Endothelial cell of umbilical vein (primary cell): ENCODE measurements around the gene PGAM2. TPM values are rescaled to one million over a fixed set of nuclear protein-coding genes. Genes with fewer than 3 reads are reported as not detected.

Experiments
- BruUV-seq: library from RNA; stranded (reverse); fragments of 400-500 nt; replicated peaks from 2 replicates; lab custom pipeline; 2021; lab: Mats Ljungman, UMichigan
- CTCF ChIA-PET: fragments of 300-600, 350-600 bp; sonication (Branson Sonifier 250); formaldehyde crosslinking; loops from one replicate; lab custom pipeline; 2021; ENCODE audit warnings: antibody characterized with exemption, inconsistent platforms; lab: Charles Lee
- POLR2A ChIA-PET: fragments of 300-600, 350-600 bp; sonication (Branson Sonifier 250); formaldehyde crosslinking; loops from one replicate; lab custom pipeline; 2021; ENCODE audit warnings: antibody characterized with exemption, inconsistent platforms; lab: Charles Lee
- DNase-seq: peaks from one replicate; pipeline ENCODE4 v3.0.0-alpha.2; 2011; ENCODE audit warnings: low read depth, low spot score
- FAIRE-seq: peaks from 2 replicates; lab custom pipeline; 2011; peaks lifted over from hg19 to GRCh38; lab: Jason Lieb, UNC
- H2AFZ ChIP-seq: 2 replicates; pipeline ENCODE4 v1.6.0; 2012; ENCODE audit warnings: low read depth, low read length, control low read depth, inconsistent platforms
- H3K27ac ChIP-seq: 2 replicates; pipeline ENCODE4 v1.5.1; 2011; ENCODE audit warnings: low read depth, mild to moderate bottlenecking, control low read depth, low read length, moderate library complexity; ENCODE audit not compliant: insufficient read depth
- H3K27me3 ChIP-seq, 2 experiments: 2 replicates each; pipeline versions ENCODE4 v1.6.0 to v1.6.1; 2011; ENCODE audit warnings: low read length in 2 of 2, mixed read lengths in 1 of 2; ENCODE audit not compliant: control insufficient read depth in 2 of 2, insufficient read depth in 2 of 2
- H3K36me3 ChIP-seq, 2 experiments: 2 replicates in 1 of 2; 3 replicates in 1 of 2; pipeline ENCODE4 v1.5.1; 2011; ENCODE audit warnings: low read length in 2 of 2, mild to moderate bottlenecking in 1 of 2, moderate library complexity in 1 of 2; ENCODE audit not compliant: control insufficient read depth in 2 of 2, insufficient read depth in 2 of 2; ENCODE audit errors: extremely low read depth in 1 of 2
- H3K4me1 ChIP-seq: 3 replicates; pipeline ENCODE4 v1.5.1; 2011; ENCODE audit warnings: mild to moderate bottlenecking, low read length; ENCODE audit not compliant: control insufficient read depth, insufficient read depth; ENCODE audit errors: extremely low read depth
- H3K4me2 ChIP-seq: 2 replicates; pipeline ENCODE4 v1.6.1; 2011; ENCODE audit warnings: low read length, control low read depth, mixed read lengths; ENCODE audit not compliant: insufficient read depth
- H3K4me3 ChIP-seq, 3 experiments: fragments of 200-600 bp in 1 of 3; sonication (generic), shearing (Covaris generic) in 1 of 3; replicated peaks in 1 of 3; 2 replicates each; pipeline ENCODE4 v1.5.1; 2011 to 2016; ENCODE audit warnings: control low read depth in 3 of 3, low read length in 3 of 3, mild to moderate bottlenecking in 2 of 3, inconsistent platforms in 1 of 3, low read depth in 1 of 3, moderate library complexity in 1 of 3; ENCODE audit not compliant: insufficient read depth in 1 of 3
- H3K79me2 ChIP-seq: 2 replicates; pipeline ENCODE4 v1.6.0; 2012; ENCODE audit warnings: low read length, inconsistent platforms; ENCODE audit not compliant: control insufficient read depth, insufficient read depth
- H3K9ac ChIP-seq: replicated peaks from 2 replicates; pipeline ENCODE3; 2011; ENCODE audit warnings: low read length, control low read depth; ENCODE audit not compliant: insufficient read depth; ENCODE audit errors: extremely low read depth
- H3K9me1 ChIP-seq: replicated peaks from 3 replicates; pipeline ENCODE4 v1.6.0; 2011; ENCODE audit warnings: mild to moderate bottlenecking, low read length; ENCODE audit not compliant: control insufficient read depth, insufficient read depth; ENCODE audit errors: extremely low read depth
- H3K9me3 ChIP-seq: replicated peaks from 2 replicates; pipeline ENCODE4 v1.5.1; 2012; ENCODE audit warnings: low read length, inconsistent platforms; ENCODE audit not compliant: control insufficient read depth, insufficient read depth
- H4K20me1 ChIP-seq: replicated peaks from 2 replicates; pipeline ENCODE3; 2011; ENCODE audit warnings: mild to moderate bottlenecking, low read length; ENCODE audit not compliant: control insufficient read depth, insufficient read depth; ENCODE audit errors: extremely low read depth
- EZH2 ChIP-seq: IDR thresholded peaks from 2 replicates; pipeline ENCODE4 v1.6.1; 2012; ENCODE audit warnings: borderline replicate concordance, low read depth, mild to moderate bottlenecking, moderate library complexity, low read length, inconsistent platforms; ENCODE audit not compliant: severe bottlenecking
- FOS ChIP-seq: IDR thresholded peaks from 2 replicates; pipeline ENCODE4 v1.6.1; 2011; ENCODE audit warnings: mild to moderate bottlenecking, low read length, moderate library complexity, borderline replicate concordance; ENCODE audit not compliant: insufficient read depth
- GATA2 ChIP-seq: IDR thresholded peaks from 2 replicates; pipeline ENCODE4 v1.7.0; 2011; ENCODE audit warnings: low read depth, mild to moderate bottlenecking, moderate library complexity, mixed read lengths, low read length; ENCODE audit not compliant: insufficient read length, insufficient read depth
- JUN ChIP-seq: IDR thresholded peaks from 2 replicates; pipeline ENCODE4 v1.6.1; 2011; ENCODE audit warnings: borderline replicate concordance, low read depth; ENCODE audit not compliant: insufficient read length, insufficient read depth
- MYC ChIP-seq: IDR thresholded peaks from one replicate; pipeline ENCODE4 v1.6.1; 2011; ENCODE audit warnings: mild to moderate bottlenecking, low read depth, low read length
- POLR2A ChIP-seq: IDR thresholded peaks from 2 replicates; pipeline ENCODE4 v1.6.1; 2012; ENCODE audit warnings: low read depth, mild to moderate bottlenecking, control low read depth, low read length
- POLR2AphosphoS5 ChIP-seq: IDR thresholded peaks from 2 replicates; pipeline ENCODE4 v1.6.1; 2012; ENCODE audit warnings: low read depth, mild to moderate bottlenecking, control low read depth, low read length, moderate library complexity; ENCODE audit not compliant: insufficient read depth
- dilution Hi-C: fragments of 300-500 bp; cut with MboI; formaldehyde crosslinking; loops from one replicate; pipeline ENCODE4 v1.15.0; 2019; ENCODE audit warnings: low sequenced_read_pairs; ENCODE audit not compliant: extremely low pct_ligation_motif_present
- intact Hi-C: fragments of 100-400 bp; cut with micrococcal nuclease; formaldehyde crosslinking; loops from one replicate; pipeline ENCODE4 v1.10.0; 2022
- polyA plus RNA-seq, 4 experiments: library from polyadenylated mRNA; depleted of rRNA in 3 of 4; stranded (reverse) in 3 of 4; unstranded in 1 of 4; fragments of >200 nt; gene quantifications; 2 replicates each; pipeline versions ENCODE4 v1.2.1 to v1.2.3, GENCODE V29; 2011 to 2012; ENCODE audit warnings: missing spikeins in 1 of 4
- total RNA-seq: library from RNA; stranded (reverse); gene quantifications from 2 replicates; pipeline ENCODE4 v1.2.3, GENCODE V29; 2021
- TF ChIP-seq, protein P1 (sequence below), 2 donors: IDR thresholded peaks; 1 replicate in 1 of 2; 2 replicates in 1 of 2; pipeline ENCODE4 v1.5.1; 2011; ENCODE audit warnings: low read length in 2 of 2, mild to moderate bottlenecking in 2 of 2, moderate library complexity in 2 of 2, control low read depth in 1 of 2, inconsistent platforms in 1 of 2, low read depth in 1 of 2; ENCODE audit not compliant: insufficient read depth in 1 of 2; ENCODE audit errors: extremely low read depth in 1 of 2
- TF ChIP-seq, protein P2 (sequence below): IDR thresholded peaks from 2 replicates; pipeline ENCODE4 v1.6.1; 2011; ENCODE audit not compliant: insufficient read depth, insufficient read length

PGAM2 gene
- total and polyA plus RNA-seq, 2 donors (not counting 3 experiments of a cell fraction or from before 2014, with no cell fraction given): 0.19 TPM; not detected in 1

GRCh38 chr7:44102846-44103565 lies 37.6 kb upstream of the PGAM2 start:
- FAIRE-seq: no peak
- H3K4me2 ChIP-seq: no peak overlapping the region
- intact Hi-C loops (no loop called here), dilution Hi-C loops (no loop called here)
- H2AFZ ChIP-seq: no peak overlapping the region
- H3K4me1 ChIP-seq: peaks cover 3% of the 10 kb centered on the region
- TF ChIP-seq MYC: no peak
- TF ChIP-seq FOS: no peak
- no peak for TF ChIP-seq EZH2
- TF ChIP-seq, protein P1, sequence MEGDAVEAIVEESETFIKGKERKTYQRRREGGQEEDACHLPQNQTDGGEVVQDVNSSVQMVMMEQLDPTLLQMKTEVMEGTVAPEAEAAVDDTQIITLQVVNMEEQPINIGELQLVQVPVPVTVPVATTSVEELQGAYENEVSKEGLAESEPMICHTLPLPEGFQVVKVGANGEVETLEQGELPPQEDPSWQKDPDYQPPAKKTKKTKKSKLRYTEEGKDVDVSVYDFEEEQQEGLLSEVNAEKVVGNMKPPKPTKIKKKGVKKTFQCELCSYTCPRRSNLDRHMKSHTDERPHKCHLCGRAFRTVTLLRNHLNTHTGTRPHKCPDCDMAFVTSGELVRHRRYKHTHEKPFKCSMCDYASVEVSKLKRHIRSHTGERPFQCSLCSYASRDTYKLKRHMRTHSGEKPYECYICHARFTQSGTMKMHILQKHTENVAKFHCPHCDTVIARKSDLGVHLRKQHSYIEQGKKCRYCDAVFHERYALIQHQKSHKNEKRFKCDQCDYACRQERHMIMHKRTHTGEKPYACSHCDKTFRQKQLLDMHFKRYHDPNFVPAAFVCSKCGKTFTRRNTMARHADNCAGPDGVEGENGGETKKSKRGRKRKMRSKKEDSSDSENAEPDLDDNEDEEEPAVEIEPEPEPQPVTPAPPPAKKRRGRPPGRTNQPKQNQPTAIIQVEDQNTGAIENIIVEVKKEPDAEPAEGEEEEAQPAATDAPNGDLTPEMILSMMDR (IDR thresholded peaks at IDR 0.05; ENCODE audit: extremely low read depth in 1 of 2, insufficient read depth in 1 of 2, low read depth in 1 of 2, low read length in 2 of 2): no peak
- TF ChIP-seq, protein P2, sequence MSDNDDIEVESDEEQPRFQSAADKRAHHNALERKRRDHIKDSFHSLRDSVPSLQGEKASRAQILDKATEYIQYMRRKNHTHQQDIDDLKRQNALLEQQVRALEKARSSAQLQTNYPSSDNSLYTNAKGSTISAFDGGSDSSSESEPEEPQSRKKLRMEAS: no peak
- TF ChIP-seq POLR2AphosphoS5: no peak
- no peak for TF ChIP-seq POLR2A
- no peak for TF ChIP-seq JUN
- no peak for TF ChIP-seq GATA2
- H3K79me2 ChIP-seq: peaks cover 5% of the 10 kb centered on the region
- no peaks in the 10 kb centered on the region for H3K36me3 ChIP-seq
- H3K9ac ChIP-seq: no peak overlapping the region
- ChIA-PET CTCF (interaction anchor here (0.8 kb wide), 1 partner anchor 74 kb away, joined by 3 read pairs; no protein-coding TSS in a partner anchor), POLR2A (no interaction called here)
- no peak for DNase-seq
- no TSS peak for BruUV-seq
- H3K27me3 ChIP-seq: no peaks in the 10 kb centered on the region
- H3K9me1 ChIP-seq: no peaks in the 10 kb centered on the region
- H3K27ac ChIP-seq: no peak overlapping the region
- H3K4me3 ChIP-seq: no peak overlapping the region
- no peaks in the 10 kb centered on the region for H3K9me3 ChIP-seq
- H4K20me1 ChIP-seq: no peaks in the 10 kb centered on the region
